Measurements from ENCODE around the gene GLIS1.
A peak's percentile ranks its signal among the peaks of the same experiment; 100 is the strongest.

The GLIS1 gene

GRCh38 chr1:53501065-53502005 is 237.6 kb downstream of the GLIS1 start:
- no peak for DNase-seq

DNA sequence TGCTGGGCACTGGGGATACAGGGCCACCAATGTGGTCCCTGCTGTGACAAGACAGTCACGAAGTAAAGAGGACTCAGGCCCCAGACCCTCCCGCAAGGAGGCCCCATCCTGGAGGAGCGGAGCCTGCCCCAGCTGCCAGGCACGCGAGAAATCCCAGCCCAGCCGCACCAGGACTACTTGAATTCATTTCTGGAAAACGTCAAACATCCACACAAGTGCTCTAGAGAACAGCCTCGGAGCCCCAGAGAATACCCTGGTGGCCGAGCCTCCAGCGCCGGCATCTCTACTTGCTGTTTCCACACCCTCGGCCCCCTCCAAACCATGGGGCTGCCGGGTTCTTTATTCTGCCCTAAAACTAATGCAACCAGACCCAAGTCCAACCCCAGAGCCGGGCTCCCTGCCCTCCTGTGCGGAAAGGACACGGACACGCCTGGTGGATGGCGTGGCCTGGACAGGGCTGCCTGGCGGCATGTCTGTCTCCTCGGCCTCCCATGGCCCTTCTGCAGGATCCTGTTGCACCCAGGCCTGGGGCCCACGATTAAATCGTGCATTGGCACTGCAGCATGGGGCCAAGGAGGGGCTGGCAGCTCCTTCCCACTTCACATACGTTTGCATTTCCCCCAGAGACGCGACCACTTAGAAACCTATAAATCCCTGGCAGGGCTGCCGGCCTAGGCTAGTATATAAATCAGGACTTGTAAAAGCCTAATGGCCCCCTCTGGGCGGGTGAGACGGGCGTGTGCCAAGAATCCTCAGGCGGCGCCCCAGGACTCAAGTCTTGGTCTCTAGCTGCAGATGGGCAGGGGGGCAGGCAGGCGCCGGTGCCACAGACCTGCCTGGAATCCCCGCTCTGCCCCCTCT is 238.5 kb downstream of the GLIS1 start:
- no peak for DNase-seq

- DNase-seq, result no peak
Measured at GRCh38 chr1:53499257-53500203, 239.4 kb downstream of the GLIS1 start.

GRCh38 chr1:53498555-53499131 is 240.3 kb downstream of the GLIS1 start:
- DNase-seq, result no peak

- no peak for DNase-seq
Measured at GRCh38 chr1:53495633-53496345, 243.2 kb downstream of the GLIS1 start.

DNA sequence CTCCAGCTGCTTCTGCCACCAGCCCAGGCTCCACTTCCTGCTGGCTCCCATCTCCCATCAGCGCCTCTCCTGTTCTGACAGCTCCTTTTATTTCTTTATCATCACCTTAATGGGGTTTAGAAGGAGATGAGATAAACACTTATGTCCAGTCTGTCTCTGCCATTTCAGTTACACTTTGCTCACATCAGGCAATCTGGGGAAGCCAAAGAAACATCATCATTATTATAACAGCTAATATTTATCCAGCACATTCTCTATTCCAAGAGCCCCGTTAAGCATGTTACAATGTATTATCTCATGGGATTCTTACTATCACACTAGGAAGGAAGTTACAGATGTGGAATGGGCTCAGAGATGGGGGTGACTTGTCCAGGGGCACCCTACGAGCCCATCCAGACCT is 248.6 kb downstream of the GLIS1 start:
- no peak for DNase-seq

- DNase-seq, result no peak
Measured at GRCh38 chr1:53486395-53487026, 252.5 kb downstream of the GLIS1 start.

- DNase-seq, result peak; percentile 84
Measured at GRCh38 chr1:53485478-53486394, 253.2 kb downstream of the GLIS1 start.

DNA sequence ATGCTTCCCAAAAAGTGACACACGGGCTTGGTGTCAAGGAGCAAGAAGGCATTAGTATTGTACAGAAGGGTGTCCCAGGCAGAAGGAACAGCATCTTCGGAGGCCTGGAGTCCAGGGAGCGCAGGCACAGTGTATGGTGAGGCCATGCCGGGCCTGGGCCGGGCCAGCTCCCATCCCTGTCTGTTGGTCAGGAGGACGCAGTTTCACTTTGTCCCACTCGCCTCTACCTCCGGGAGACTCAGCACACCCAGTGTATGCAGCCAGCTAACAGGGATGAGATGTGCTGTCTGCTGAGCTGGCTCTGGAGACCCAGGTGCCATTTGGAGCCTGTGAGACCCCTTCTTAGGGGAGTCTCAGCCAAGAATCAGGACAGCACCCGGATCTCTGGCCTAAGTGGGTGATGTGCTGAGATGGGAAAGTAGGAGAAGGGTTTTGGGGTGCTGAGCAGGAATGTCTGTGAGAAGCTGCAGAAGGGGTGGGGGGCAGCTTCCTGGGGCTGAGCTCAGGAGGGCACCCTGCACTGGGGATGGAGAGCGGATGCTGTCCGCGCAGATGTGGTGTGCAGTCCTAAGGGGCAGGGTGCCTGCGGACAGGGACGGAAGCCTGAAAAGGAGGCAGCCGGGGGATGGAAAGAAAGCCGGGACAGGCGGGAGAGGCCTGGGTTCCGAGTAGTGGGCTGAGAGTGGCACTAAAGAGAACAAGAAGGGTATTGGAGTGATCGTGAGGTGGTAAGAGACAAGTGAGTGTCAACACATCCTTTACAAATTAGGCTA is 254.1 kb downstream of the GLIS1 start:
- DNase-seq, result no peak

DNA sequence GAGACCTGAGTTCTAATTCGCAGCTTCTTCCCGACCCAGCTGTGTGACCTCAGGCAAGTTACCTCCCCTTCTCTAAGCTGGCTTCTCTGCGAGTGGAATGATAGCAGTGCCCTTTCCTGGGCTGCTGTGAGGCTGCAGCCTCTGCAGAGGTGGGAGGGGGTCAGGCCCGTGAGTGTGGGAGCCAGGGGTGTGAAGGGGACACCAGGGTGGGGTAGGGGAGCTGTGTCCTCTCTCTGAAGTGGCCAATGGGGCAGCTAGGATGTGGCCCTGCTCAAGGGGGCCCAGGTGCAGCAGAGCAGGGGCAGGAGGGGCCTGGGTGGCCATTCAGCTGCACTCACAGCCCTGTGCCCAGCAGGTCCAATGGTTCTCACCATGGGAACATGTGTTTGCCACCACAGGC is 255.3 kb downstream of the GLIS1 start:
- no peak for DNase-seq

DNA sequence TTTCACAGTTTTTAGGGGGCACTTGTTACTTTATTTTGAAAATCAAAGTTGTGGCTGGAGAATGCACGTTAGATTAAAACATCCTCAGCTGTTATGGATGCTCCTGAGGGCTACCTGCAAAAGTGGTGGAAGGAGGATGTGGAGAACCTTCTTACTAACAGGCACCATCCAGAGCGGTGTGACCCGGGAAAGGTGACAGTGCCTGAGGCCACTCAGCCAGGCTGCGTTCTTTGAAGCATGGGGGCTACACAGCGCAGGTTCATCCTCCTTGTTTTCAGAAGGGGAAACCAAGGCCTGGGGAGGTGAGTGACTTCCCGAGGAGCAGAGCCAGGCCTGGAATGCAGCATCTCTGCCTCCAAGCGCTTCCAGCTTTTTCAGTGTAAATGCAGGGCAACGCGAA is 255.8 kb downstream of the GLIS1 start:
- DNase-seq, result no peak

DNA sequence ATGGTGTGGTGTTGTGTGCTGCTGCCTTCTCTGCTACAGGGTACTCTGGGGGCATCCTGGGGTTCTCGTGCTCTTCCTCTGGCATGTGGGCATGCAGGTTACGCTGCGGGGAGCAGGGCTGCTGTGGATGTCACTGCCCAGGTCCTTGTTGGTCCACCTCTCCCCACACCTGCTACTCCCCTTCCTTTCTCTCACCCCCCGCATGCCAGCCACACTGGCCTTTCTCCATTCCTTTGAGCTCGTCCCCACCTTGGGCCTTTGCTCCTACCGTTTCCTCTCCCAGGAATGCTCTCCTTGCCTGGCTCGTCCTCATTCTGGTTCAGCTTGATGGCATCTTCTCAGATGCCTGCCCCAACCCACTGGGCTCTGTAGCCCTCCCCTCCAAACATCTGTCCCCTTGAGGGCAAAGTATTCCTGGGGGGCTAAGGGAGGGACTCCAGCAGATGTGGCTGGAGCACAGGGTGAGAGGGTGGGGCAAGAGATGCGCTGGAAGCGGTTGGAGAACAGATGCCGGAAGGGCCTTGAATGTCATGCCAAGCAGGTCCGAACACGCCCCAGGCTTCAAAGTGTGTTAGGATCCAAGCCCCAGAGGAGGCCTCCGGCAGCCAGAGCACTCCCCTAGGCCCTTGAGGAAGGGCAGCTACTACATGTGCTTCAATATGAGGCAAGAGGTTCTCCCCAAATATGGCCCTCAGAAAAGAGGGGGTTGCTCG is 256.4 kb downstream of the GLIS1 start:
- DNase-seq, result no peak

GRCh38 chr1:53481456-53481855 is 257.5 kb downstream of the GLIS1 start:
- no peak for DNase-seq

GRCh38 chr1:53480678-53481077 is 258.3 kb downstream of the GLIS1 start:
- no peak for DNase-seq

GRCh38 chr1:53478502-53478818 is 260.5 kb downstream of the GLIS1 start:
- DNase-seq, result no peak

DNA sequence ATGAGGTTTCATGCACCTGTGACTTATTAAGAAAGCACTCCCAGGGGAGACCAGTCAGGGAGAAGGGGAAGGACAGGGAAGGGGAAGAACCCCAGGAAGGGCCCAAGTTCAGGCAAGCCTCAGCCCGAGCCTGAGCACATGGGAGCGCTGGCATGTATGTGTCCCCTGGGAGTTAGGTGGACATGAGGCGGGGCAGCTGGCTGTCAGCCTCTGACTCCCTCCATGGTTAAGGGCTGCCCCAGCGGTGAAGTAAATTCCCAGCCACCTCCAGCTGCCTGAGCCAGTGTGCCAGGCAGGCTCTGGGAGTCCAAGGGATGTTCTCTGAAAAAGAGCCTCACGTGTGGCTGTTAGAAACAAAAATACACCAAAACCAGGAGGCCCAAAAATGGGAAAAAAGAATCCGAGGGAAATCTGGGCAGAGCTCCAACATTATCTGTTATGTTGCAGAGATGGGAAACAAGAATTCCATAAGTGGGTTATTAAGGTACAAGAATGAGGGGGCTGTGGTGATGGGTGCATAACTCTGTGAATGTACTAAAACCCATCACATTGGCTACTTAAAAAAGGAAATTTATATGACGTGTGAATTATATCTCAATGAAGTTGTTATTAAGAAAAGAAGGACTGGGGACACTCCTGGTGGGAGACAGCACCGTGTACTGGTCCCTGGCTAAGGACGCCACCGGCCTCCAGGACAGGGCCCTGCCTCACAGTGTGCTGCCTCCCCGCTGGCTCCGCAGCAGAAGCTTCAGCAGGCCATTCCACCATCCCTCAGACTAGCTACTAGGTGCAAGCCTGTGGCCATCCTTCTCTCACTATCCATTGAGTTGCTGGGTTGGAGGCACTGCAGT is 261.1 kb downstream of the GLIS1 start:
- no peak for DNase-seq

- DNase-seq, result no peak
Measured at GRCh38 chr1:53476579-53476978, 262.4 kb downstream of the GLIS1 start.

DNA sequence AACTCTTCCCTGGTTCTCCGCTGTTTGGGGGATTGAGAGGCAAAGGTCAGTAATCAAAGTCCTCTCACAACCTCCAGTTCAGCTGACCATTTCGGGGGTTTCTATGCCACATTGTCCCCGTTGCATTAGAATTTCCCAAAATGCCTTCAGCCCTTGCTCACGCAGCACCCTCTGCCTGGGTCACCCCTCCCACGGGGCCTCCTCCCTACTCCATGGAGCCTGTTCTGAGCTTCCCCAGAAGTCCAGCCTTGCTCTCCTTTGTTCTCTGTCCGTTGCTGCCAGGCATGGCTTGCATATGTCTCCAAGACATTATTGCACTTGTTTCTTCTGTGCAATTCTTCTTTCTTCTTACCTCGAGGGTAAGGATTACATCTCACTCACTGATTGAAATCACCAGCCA is 263.3 kb downstream of the GLIS1 start:
- DNase-seq, result no peak
